ENCODE results near the gene NEMF.

NEMF gene

DNA sequence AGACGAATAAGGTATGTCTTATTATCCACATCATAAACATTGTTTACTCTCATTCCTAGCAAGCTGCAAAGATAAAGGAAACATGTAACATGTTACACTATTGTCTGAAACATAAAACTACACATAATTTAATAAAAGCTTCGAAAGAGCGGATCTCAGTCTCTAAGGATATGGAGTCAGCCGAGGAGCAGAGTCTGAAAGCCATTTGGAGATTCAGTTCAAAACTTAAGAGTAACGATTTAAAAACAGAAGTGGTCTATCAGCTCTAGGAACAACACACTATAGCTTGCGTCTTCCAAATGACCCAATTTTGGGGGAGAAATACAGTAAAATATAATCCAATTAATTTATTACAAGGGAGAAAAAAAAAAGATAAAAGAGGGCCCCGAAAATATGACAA is 775 bp downstream of the NEMF start:
- no peaks in the 10 kb centered on the region for H3K9me3 ChIP-seq (ENCODE audit: control insufficient read depth, insufficient read depth, low read depth, low read length)
- peak overlapping the region; percentile 82 for H3K4me3 ChIP-seq (ENCODE audit: low read depth, low read length)
- H3K36me3 ChIP-seq (ENCODE audit: control insufficient read depth in 2 of 2, insufficient read depth in 1 of 2, low read length in 2 of 2): peaks cover 14 to 34% of the 10 kb centered on the region in 2 experiments
- H3K27ac ChIP-seq (ENCODE audit: extremely low read depth, low read depth, low read length): peak overlapping the region; percentile 88
- ChIA-PET CTCF (interaction anchor here (0.6 to 4.8 kb wide), 13 partner anchors 10 to 1255 kb away, joined by 3 to 91 read pairs (median 6); no protein-coding TSS in a partner anchor), POLR2A (interaction anchor here (0.6 to 2.9 kb wide), 8 partner anchors 10 to 390 kb away, joined by 3 to 38 read pairs (median 7); partner anchors contain the start of genes ARF6, MGAT2, RPL36AL and VCPKMT)
- TF ChIP-seq ZBTB6 (tag by site-specific recombination; IDR thresholded peaks at IDR 0.05) (no peak), ZNF677 (tag by site-specific recombination; IDR thresholded peaks at IDR 0.05) (no peak), ZNF24 (tag by site-specific recombination; IDR thresholded peaks at IDR 0.05) (no peak)
- H3K4me1 ChIP-seq (ENCODE audit: control insufficient read depth, insufficient read depth, low read length): peaks cover 21% of the 10 kb centered on the region

- peaks cover 35 to 54% of the 10 kb centered on the region in 2 experiments for H3K36me3 ChIP-seq (ENCODE audit: control insufficient read depth in 2 of 2, insufficient read depth in 1 of 2, low read length in 2 of 2)
- CTCF ChIA-PET: interaction anchor here (0.6 to 4.8 kb wide), 2 partner anchors 12 to 88 kb away, joined by 3 to 27 read pairs; no protein-coding TSS in a partner anchor
- no peaks in the 10 kb centered on the region for H3K9me3 ChIP-seq (ENCODE audit: control insufficient read depth, insufficient read depth, low read depth, low read length)
- POLR2A ChIA-PET: no interaction called here
- no peak overlapping the region for H3K4me3 ChIP-seq (ENCODE audit: low read depth, low read length)
- H3K4me1 ChIP-seq (ENCODE audit: control insufficient read depth, insufficient read depth, low read length): peaks cover 21% of the 10 kb centered on the region
- H3K27ac ChIP-seq (ENCODE audit: extremely low read depth, low read depth, low read length): peak overlapping the region; percentile 22; the same call in 1 of the 2 replicates
- TF ChIP-seq KLF7 (tag by site-specific recombination; IDR thresholded peaks at IDR 0.05; ENCODE audit: borderline replicate concordance) (no peak), SCRT1 (tag by site-specific recombination; IDR thresholded peaks at IDR 0.05; ENCODE audit: borderline replicate concordance) (peak; percentile 91), ZNF792 (tag by site-specific recombination; IDR thresholded peaks at IDR 0.05) (no peak), BCL11A (tag by site-specific recombination; IDR thresholded peaks at IDR 0.05; ENCODE audit: low read depth) (no peak), ZBTB7A (tag by site-specific recombination; IDR thresholded peaks at IDR 0.05; ENCODE audit: low read depth) (no peak), ZNF248 (tag by site-specific recombination; IDR thresholded peaks at IDR 0.05) (no peak), ZNF610 (tag by site-specific recombination; IDR thresholded peaks at IDR 0.05; ENCODE audit: borderline replicate concordance) (no peak), ZXDB (tag by site-specific recombination; IDR thresholded peaks at IDR 0.05) (no peak), TSHZ1 (tag by site-specific recombination; IDR thresholded peaks at IDR 0.05; ENCODE audit: borderline replicate concordance) (peak; percentile 82), PRDM4 (tag by site-specific recombination; IDR thresholded peaks at IDR 0.05) (peak; percentile 67; the same call in 1 of the 2 replicates), ZBTB21 (tag by site-specific recombination; IDR thresholded peaks at IDR 0.05) (no peak), WT1 (tag by site-specific recombination; IDR thresholded peaks at IDR 0.05) (no peak; the same call in 1 of the 2 replicates), ZNF175 (tag by site-specific recombination; IDR thresholded peaks at IDR 0.05) (no peak), ZNF701 (tag by site-specific recombination; IDR thresholded peaks at IDR 0.05) (no peak), ATF2 (tag by site-specific recombination; IDR thresholded peaks at IDR 0.05; ENCODE audit: low read depth) (peak; percentile 37; the same call in 1 of the 2 replicates), ZFP3 (tag by site-specific recombination; IDR thresholded peaks at IDR 0.05; ENCODE audit: low read depth) (no peak), ZNF133 (tag by site-specific recombination; IDR thresholded peaks at IDR 0.05) (no peak)
- TF ChIP-seq, protein P1, sequence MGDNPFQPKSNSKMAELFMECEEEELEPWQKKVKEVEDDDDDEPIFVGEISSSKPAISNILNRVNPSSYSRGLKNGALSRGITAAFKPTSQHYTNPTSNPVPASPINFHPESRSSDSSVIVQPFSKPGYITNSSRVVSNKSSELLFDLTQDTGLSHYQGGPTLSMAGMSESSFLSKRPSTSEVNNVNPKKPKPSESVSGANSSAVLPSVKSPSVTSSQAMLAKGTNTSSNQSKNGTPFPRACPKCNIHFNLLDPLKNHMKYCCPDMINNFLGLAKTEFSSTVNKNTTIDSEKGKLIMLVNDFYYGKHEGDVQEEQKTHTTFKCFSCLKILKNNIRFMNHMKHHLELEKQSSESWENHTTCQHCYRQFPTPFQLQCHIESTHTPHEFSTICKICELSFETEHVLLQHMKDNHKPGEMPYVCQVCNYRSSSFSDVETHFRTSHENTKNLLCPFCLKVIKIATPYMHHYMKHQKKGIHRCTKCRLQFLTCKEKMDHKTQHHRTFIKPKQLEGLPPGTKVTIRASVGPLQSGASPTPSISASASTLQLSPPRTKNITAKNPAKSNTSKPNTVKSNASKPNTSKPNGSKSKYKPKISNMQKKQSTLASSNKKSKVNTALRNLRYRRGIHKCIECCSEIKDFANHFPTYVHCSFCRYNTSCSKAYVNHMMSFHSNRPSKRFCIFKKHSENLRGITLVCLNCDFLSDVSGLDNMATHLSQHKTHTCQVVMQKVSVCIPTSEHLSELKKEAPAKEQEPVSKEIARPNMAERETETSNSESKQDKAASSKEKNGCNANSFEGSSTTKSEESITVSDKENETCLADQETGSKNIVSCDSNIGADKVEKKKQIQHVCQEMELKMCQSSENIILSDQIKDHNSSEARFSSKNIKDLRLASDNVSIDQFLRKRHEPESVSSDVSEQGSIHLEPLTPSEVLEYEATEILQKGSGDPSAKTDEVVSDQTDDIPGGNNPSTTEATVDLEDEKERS (tag by site-specific recombination; IDR thresholded peaks at IDR 0.05): no peak
Measured at GRCh38 chr14:49849213-49849847, 3.3 kb downstream of the NEMF start.

Measured in HEK293 (cell line).